PFSK-1 (cell line): ENCODE measurements around the gene ACTL9.

Experiments used
- SIN3A ChIP-seq: IDR thresholded peaks from 2 replicates; pipeline ENCODE4 v1.6.1; 2012; ENCODE audit warnings: mild to moderate bottlenecking, low read length, moderate library complexity, borderline replicate concordance; ENCODE audit not compliant: insufficient read depth
- TAF1 ChIP-seq: IDR thresholded peaks from 2 replicates; pipeline ENCODE4 v1.6.1; 2012; ENCODE audit warnings: low read length, control low read depth, borderline replicate concordance; ENCODE audit not compliant: insufficient read depth

DNA sequence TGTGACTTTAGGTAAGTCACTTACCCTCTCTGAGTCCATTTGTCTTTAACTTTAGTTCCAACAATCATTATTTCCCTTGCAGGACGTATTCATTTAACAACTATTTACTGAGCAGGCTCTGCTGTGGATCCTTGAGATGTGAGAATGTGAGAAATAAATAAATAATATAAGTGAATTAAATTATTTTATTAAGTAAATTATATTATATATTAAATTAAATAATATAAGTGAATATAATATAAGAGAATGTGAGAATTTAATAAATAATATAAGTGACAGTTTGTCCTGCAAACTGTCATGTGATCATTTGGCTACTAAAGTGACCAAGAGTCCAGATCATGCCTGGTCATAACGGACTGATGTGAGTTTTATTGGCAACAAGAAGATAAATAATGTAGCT lies 23.4 kb upstream of the ACTL9 start:
- TF ChIP-seq TAF1 = no peak
- no peak for TF ChIP-seq SIN3A
